ENCODE results near the gene MOB2.

MOB2 gene

DNA sequence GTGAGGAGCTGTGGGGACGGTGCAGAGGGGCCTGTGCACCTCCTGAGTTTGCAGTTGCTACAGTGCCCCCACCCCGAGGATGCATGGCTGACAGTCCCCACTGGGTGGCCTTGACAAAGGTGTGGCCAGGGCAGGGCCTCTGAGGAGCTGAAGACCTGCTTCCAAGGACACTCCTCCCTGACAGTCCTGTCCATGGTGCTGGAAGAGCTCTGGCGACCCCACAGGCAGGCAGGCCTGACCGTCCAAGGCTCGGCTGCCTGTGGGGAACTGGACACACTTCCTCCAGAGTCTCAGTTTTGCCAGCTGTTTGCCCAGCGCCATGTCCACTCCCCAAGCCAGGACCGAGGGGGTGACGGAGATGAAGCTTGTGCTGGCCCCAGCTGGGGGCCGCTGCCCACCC is 64.1 kb downstream of the MOB2 start:
- no peak for DNase-seq (ENCODE audit: extremely low spot score)
- CTCF ChIA-PET, result interaction anchor here (0.6 kb wide), 1 partner anchor 272 kb away, joined by 3 read pairs; no protein-coding TSS in a partner anchor
- POLR2A ChIA-PET, result no interaction called here
- TF ChIP-seq ELF4 (IDR thresholded peaks at IDR 0.05) (no peak), NFRKB (IDR thresholded peaks at IDR 0.05) (no peak), TARDBP (IDR thresholded peaks at IDR 0.05) (no peak), ZNF384 (IDR thresholded peaks at IDR 0.05) (no peak), LEF1 (IDR thresholded peaks at IDR 0.05; ENCODE audit: borderline replicate concordance) (no peak), L3MBTL2 (conservative IDR thresholded peaks at IDR 0.05) (no peak), FOXA1 (IDR thresholded peaks at IDR 0.05) (no peak), FOXK2 (IDR thresholded peaks at IDR 0.05) (no peak), BHLHE40 (IDR thresholded peaks at IDR 0.05; ENCODE audit: borderline replicate concordance) (no peak), HDGF (IDR thresholded peaks at IDR 0.05; ENCODE audit: borderline replicate concordance) (no peak), SP1 (IDR thresholded peaks at IDR 0.05) (no peak), SUZ12 (IDR thresholded peaks at IDR 0.05) (no peak), ARNT (IDR thresholded peaks at IDR 0.05) (no peak)
- TF ChIP-seq, protein P1, sequence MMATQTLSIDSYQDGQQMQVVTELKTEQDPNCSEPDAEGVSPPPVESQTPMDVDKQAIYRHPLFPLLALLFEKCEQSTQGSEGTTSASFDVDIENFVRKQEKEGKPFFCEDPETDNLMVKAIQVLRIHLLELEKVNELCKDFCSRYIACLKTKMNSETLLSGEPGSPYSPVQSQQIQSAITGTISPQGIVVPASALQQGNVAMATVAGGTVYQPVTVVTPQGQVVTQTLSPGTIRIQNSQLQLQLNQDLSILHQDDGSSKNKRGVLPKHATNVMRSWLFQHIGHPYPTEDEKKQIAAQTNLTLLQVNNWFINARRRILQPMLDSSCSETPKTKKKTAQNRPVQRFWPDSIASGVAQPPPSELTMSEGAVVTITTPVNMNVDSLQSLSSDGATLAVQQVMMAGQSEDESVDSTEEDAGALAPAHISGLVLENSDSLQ (IDR thresholded peaks at IDR 0.05), result no peak

DNA sequence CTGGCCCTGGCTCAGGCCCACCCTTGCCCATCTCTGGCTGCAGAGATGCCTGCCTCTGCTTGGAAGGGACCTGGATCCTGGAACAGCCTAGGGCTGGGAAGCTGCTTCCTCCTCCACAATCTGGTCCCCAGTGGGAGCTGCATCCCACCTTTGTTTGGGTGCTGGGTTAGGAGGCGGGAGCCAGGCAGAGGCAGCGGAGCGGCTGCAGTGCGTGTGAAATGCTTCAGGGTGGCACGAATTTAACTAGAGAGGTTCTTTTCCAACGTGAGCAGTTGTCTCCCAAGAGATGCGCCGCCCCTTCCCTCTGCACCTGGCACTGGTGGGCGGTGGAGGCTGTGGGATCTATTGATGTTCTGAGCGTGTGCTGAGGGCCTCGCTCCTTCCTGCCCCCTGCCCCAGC is 65.3 kb downstream of the MOB2 start:
- ChIA-PET POLR2A (no interaction called here), CTCF (no interaction called here)
- TF ChIP-seq L3MBTL2 (conservative IDR thresholded peaks at IDR 0.05) (no peak), NFRKB (IDR thresholded peaks at IDR 0.05) (no peak), ZNF384 (IDR thresholded peaks at IDR 0.05) (no peak), ARNT (IDR thresholded peaks at IDR 0.05) (no peak), LEF1 (IDR thresholded peaks at IDR 0.05; ENCODE audit: borderline replicate concordance) (no peak), ELF4 (IDR thresholded peaks at IDR 0.05) (no peak), BHLHE40 (IDR thresholded peaks at IDR 0.05; ENCODE audit: borderline replicate concordance) (no peak), SP1 (IDR thresholded peaks at IDR 0.05) (no peak), HDGF (IDR thresholded peaks at IDR 0.05; ENCODE audit: borderline replicate concordance) (no peak), FOXM1 (IDR thresholded peaks at IDR 0.05; ENCODE audit: borderline replicate concordance) (no peak), TARDBP (IDR thresholded peaks at IDR 0.05) (no peak), FOXA1 (IDR thresholded peaks at IDR 0.05) (no peak), FOXK2 (IDR thresholded peaks at IDR 0.05) (no peak), CTBP1 (IDR thresholded peaks at IDR 0.05; ENCODE audit: borderline replicate concordance) (no peak)
- TF ChIP-seq, protein P1 (IDR thresholded peaks at IDR 0.05), result no peak
- no peak for DNase-seq (ENCODE audit: extremely low spot score)

DNA sequence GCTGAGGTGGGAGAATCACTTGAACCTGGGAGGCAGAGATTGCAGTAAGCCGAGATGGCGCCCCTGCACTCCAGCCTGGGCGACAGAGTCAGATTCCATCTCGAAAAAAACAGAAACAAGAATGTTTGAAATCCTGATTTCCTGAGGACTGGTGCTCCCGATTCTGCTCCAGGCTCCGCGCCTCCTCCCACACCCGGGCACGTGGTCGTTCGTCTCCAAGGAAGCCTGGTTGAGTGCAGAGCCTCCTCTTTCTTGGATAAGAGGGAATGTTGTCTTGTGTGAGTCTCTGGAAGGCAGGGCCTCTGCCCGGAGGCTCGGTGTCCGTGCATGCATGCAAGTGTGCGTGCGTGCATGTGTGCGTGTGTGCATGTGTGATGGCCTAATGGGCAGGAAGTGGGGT is 66.8 kb downstream of the MOB2 start:
- TF ChIP-seq TARDBP (IDR thresholded peaks at IDR 0.05) (no peak), LEF1 (IDR thresholded peaks at IDR 0.05; ENCODE audit: borderline replicate concordance) (no peak), L3MBTL2 (conservative IDR thresholded peaks at IDR 0.05) (no peak), NFRKB (IDR thresholded peaks at IDR 0.05) (no peak), HDGF (IDR thresholded peaks at IDR 0.05; ENCODE audit: borderline replicate concordance) (no peak), SP1 (IDR thresholded peaks at IDR 0.05) (no peak), FOXM1 (IDR thresholded peaks at IDR 0.05; ENCODE audit: borderline replicate concordance) (no peak), BHLHE40 (IDR thresholded peaks at IDR 0.05; ENCODE audit: borderline replicate concordance) (no peak), FOXK2 (IDR thresholded peaks at IDR 0.05) (no peak), ARNT (IDR thresholded peaks at IDR 0.05) (no peak), ZNF384 (IDR thresholded peaks at IDR 0.05) (no peak), ELF4 (IDR thresholded peaks at IDR 0.05) (no peak), SUZ12 (IDR thresholded peaks at IDR 0.05) (no peak), FOXA1 (IDR thresholded peaks at IDR 0.05) (no peak), CTBP1 (IDR thresholded peaks at IDR 0.05; ENCODE audit: borderline replicate concordance) (no peak)
- TF ChIP-seq, protein P1 (IDR thresholded peaks at IDR 0.05), result no peak
- DNase-seq (ENCODE audit: extremely low spot score), result no peak
- ChIA-PET CTCF (no interaction called here), POLR2A (no interaction called here)

Data from HEK293T (cell line).